ENCODE measurements around the gene SPATA2L. TPM values are rescaled to one million over a fixed set of nuclear protein-coding genes. Genes with fewer than 3 reads are reported as not detected.

Gene SPATA2L
- total RNA-seq, 1 donor from 2014 or later = 10.8 TPM

DNA sequence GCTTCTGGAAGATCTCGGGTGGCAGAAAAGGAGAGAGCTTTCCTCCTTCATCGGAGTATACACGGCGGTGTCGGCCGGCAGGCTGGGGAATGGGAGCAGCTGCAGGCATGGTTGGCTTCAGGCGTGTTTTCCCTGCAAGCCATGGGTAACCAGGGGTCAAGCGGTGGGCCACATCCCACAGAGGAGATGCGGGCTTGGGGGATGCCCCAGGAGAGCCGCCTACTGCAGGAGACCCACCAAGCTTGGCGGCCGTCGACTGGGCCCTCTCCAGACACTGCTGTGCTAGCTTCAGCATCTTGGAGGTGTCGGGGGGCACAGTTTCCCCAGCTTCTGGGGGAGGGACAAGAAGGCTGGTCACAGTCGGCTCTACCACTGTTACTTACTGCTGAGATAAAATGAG is 15.0 kb upstream of the SPATA2L start:
- FAIRE-seq (no peak), DNase-seq (ENCODE audit: low read depth) (no peak)
- Histone ChIP-seq H3K9ac (ENCODE audit: low read length) (no peak overlapping the region), H3K27me3 (ENCODE audit: insufficient read depth, low read length) (no peaks in the 10 kb centered on the region), H3K79me2 (ENCODE audit: insufficient read depth, low read length) (peaks cover 13% of the 10 kb centered on the region), H2AFZ (ENCODE audit: low read depth, low read length) (no peak overlapping the region), H3K4me3 (ENCODE audit: insufficient read depth, low read depth, low read length) (no peak overlapping the region), H3K36me3 (ENCODE audit: insufficient read depth, low read length) (no peaks in the 10 kb centered on the region), H3K4me1 (ENCODE audit: insufficient read depth, low read length) (peaks cover 22% of the 10 kb centered on the region), H4K20me1 (ENCODE audit: insufficient read depth, low read length) (no peaks in the 10 kb centered on the region), H3K9me3 (ENCODE audit: insufficient read depth, low read depth, low read length) (no peaks in the 10 kb centered on the region), H3K4me2 (ENCODE audit: low read length) (no peak overlapping the region), H3K27ac (ENCODE audit: low read depth, low read length) (no peak overlapping the region)
- TF ChIP-seq EZH2 (IDR thresholded peaks at IDR 0.05; ENCODE audit: insufficient read depth, low read length) = no peak
- no peak for TF ChIP-seq CTCF (IDR thresholded peaks at IDR 0.05; ENCODE audit: insufficient read depth, low read depth, low read length)
- Mint-ChIP-seq H3K4me1 (ENCODE audit: low read depth, unreplicated experiment) (peaks cover 12% of the 10 kb centered on the region), H3K27ac (ENCODE audit: unreplicated experiment) (no peak overlapping the region), H3K27me3 (ENCODE audit: low read depth, unreplicated experiment) (no peaks in the 10 kb centered on the region), H3K9me3 (ENCODE audit: unreplicated experiment) (no peaks in the 10 kb centered on the region), H3K4me3 (ENCODE audit: unreplicated experiment) (no peak overlapping the region), H3K36me3 (ENCODE audit: low read depth, unreplicated experiment) (peaks cover 3% of the 10 kb centered on the region)

- Histone ChIP-seq H3K79me2 (ENCODE audit: insufficient read depth, low read length) (peaks cover 2% of the 10 kb centered on the region), H3K36me3 (ENCODE audit: insufficient read depth, low read length) (no peaks in the 10 kb centered on the region), H3K9ac (ENCODE audit: low read length) (peak overlapping the region; percentile 76), H3K4me2 (ENCODE audit: low read length) (peak overlapping the region; percentile 87), H3K9me3 (ENCODE audit: insufficient read depth, low read depth, low read length) (no peaks in the 10 kb centered on the region), H4K20me1 (ENCODE audit: insufficient read depth, low read length) (no peaks in the 10 kb centered on the region), H3K4me1 (ENCODE audit: insufficient read depth, low read length) (peaks cover 3% of the 10 kb centered on the region), H3K4me3 (ENCODE audit: insufficient read depth, low read depth, low read length) (peak overlapping the region; percentile 60), H3K27me3 (ENCODE audit: insufficient read depth, low read length) (no peaks in the 10 kb centered on the region), H2AFZ (ENCODE audit: low read depth, low read length) (peak overlapping the region; percentile 62), H3K27ac (ENCODE audit: low read depth, low read length) (peak overlapping the region; percentile 6)
- H3K4me3 Mint-ChIP-seq (ENCODE audit: unreplicated experiment) = peak overlapping the region; percentile 79
- FAIRE-seq (no peak), DNase-seq (ENCODE audit: low read depth) (no peak)
- no peaks in the 10 kb centered on the region for H3K9me3 Mint-ChIP-seq (ENCODE audit: unreplicated experiment)
- no peaks in the 10 kb centered on the region for H3K36me3 Mint-ChIP-seq (ENCODE audit: low read depth, unreplicated experiment)
- no peak overlapping the region for H3K27ac Mint-ChIP-seq (ENCODE audit: unreplicated experiment)
- no peak for TF ChIP-seq EZH2 (IDR thresholded peaks at IDR 0.05; ENCODE audit: insufficient read depth, low read length)
- no peak for TF ChIP-seq CTCF (IDR thresholded peaks at IDR 0.05; ENCODE audit: insufficient read depth, low read depth, low read length)
- peaks cover 2% of the 10 kb centered on the region for H3K4me1 Mint-ChIP-seq (ENCODE audit: low read depth, unreplicated experiment)
- no peaks in the 10 kb centered on the region for H3K27me3 Mint-ChIP-seq (ENCODE audit: low read depth, unreplicated experiment)
Measured at GRCh38 chr16:89712274-89712781, 10.8 kb upstream of the SPATA2L start.

DNA sequence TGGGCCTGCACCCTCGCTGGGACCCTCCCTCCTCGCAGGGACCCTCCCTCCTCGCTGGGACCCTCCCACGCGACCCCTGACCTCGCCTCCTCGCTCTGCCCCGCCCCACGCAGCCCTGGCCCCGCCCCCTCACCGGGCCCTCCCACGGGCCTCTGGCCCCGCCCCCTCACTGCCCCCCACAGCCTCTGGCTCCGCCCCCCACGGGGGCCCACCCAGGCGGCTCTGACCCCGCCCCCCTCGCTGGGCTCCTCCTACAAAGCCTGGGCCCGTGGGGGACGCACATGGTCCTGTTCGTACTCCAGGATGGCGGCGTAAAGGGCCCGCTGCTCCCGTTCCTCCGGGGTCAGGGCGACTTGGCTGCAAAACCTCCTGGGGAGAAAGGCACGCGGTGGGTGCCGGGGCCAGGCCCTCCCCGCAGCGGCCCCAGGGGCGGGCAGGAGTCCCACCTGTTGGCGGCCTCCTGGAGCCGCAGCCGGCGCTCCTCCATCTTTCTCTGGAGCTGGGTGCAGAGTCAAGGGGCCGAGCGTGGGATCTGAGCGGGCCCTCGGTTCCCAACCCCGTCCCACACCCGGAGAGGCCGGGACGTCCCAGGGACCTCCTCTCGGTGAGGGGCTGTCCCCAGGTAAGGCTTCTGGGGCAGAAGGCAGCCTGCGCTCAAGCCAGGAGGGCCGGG is 10.2 kb upstream of the SPATA2L start:
- H2AFZ ChIP-seq (ENCODE audit: low read depth, low read length) = peak overlapping the region; percentile 62
- no peaks in the 10 kb centered on the region for H3K9me3 Mint-ChIP-seq (ENCODE audit: unreplicated experiment)
- peaks cover 3% of the 10 kb centered on the region for H3K4me1 ChIP-seq (ENCODE audit: insufficient read depth, low read length)
- no peaks in the 10 kb centered on the region for H3K36me3 ChIP-seq (ENCODE audit: insufficient read depth, low read length)
- H3K4me3 ChIP-seq (ENCODE audit: insufficient read depth, low read depth, low read length) = peak overlapping the region; percentile 60
- peaks cover 2% of the 10 kb centered on the region for H3K79me2 ChIP-seq (ENCODE audit: insufficient read depth, low read length)
- no peaks in the 10 kb centered on the region for H3K36me3 Mint-ChIP-seq (ENCODE audit: low read depth, unreplicated experiment)
- no peaks in the 10 kb centered on the region for H3K27me3 ChIP-seq (ENCODE audit: insufficient read depth, low read length)
- no peaks in the 10 kb centered on the region for H3K9me3 ChIP-seq (ENCODE audit: insufficient read depth, low read depth, low read length)
- H3K4me3 Mint-ChIP-seq (ENCODE audit: unreplicated experiment) = peak overlapping the region; percentile 79
- H4K20me1 ChIP-seq (ENCODE audit: insufficient read depth, low read length) = no peaks in the 10 kb centered on the region
- H3K4me1 Mint-ChIP-seq (ENCODE audit: low read depth, unreplicated experiment) = peaks cover 2% of the 10 kb centered on the region
- TF ChIP-seq CTCF (IDR thresholded peaks at IDR 0.05; ENCODE audit: insufficient read depth, low read depth, low read length) = no peak
- H3K27ac ChIP-seq (ENCODE audit: low read depth, low read length) = peak overlapping the region; percentile 6
- DNase-seq (ENCODE audit: low read depth) (no peak), FAIRE-seq (no peak)
- peak overlapping the region; percentile 76 for H3K9ac ChIP-seq (ENCODE audit: low read length)
- H3K27ac Mint-ChIP-seq (ENCODE audit: unreplicated experiment) = no peak overlapping the region
- peak overlapping the region; percentile 87 for H3K4me2 ChIP-seq (ENCODE audit: low read length)
- H3K27me3 Mint-ChIP-seq (ENCODE audit: low read depth, unreplicated experiment) = no peaks in the 10 kb centered on the region
